HG02870 (cell line): ENCODE results near the gene ZBTB33.
A peak's percentile ranks its signal among the peaks of the same experiment; 100 is the strongest.

Source experiments
- ATAC-seq: cut with Tn5 transposase; IDR thresholded peaks from one replicate; pipeline ENCODE4 v1.9.1; 2021; ENCODE audit warnings: mild to moderate bottlenecking, moderate library complexity; ENCODE audit not compliant: unreplicated experiment

ZBTB33 gene, protein sequence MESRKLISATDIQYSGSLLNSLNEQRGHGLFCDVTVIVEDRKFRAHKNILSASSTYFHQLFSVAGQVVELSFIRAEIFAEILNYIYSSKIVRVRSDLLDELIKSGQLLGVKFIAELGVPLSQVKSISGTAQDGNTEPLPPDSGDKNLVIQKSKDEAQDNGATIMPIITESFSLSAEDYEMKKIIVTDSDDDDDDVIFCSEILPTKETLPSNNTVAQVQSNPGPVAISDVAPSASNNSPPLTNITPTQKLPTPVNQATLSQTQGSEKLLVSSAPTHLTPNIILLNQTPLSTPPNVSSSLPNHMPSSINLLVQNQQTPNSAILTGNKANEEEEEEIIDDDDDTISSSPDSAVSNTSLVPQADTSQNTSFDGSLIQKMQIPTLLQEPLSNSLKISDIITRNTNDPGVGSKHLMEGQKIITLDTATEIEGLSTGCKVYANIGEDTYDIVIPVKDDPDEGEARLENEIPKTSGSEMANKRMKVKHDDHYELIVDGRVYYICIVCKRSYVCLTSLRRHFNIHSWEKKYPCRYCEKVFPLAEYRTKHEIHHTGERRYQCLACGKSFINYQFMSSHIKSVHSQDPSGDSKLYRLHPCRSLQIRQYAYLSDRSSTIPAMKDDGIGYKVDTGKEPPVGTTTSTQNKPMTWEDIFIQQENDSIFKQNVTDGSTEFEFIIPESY

DNA sequence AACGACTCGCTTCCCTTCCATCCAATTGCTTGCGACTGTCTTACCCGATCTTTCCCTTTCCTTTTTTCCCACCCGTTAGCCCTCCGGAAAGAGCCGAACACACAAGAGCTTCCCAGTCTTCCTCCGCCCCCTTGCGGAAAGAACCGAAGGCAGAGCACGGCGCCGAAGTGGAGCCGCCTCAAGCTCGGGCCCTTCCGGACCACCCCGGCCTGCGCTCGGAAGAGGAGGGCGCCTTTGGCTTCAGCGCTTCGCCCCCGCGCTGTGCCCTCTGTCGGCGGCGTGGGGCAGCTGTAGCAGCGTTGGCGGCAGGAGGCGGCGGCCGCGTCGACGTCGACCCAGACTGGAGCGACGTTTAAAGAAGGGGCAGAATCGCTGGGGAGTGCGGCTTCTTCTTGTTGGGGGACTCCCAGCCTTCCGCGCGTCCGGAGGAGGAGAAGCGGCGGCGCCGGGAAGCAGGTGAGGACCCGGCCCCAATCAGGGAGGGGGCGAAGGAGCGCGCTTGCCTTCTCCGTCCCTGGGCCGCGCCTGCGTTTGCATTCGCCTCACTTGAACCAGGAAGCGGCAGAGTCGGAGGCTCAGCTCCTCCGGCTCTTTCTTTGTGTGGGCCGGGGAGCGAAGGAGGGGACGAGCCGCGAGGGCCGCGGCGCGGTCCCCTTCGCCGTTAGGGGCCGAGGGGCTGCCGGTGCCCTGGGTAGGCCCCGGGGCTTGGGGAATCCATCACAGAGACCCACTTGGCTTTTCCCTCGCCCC lies at the start of gene ZBTB33:
Gene ZBTB33 (plus strand): TSS at position 291 of the 750 bp plus-strand sequence. CDS start 2,604 bp downstream, outside the sequence.
- ATAC-seq = peak; percentile 92

DNA sequence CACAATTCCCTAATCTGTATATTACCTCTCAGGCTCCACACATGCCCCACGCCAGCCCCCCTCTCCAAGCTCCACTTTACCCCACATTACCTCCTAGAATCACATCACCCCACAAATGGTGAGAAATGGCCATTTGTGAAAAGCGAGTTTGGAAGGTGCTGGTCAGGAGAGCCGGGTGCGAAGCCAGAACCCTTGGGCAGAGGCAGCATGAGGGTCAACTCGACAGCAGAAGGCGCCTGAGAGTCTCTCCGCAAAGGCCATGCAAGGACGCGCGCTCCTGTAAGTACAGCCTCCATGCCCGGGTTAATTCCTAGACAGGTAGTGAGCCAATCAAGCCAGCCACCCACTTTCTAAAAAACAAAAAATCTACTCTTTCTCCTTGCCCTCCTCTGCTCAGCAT lies 49.8 kb upstream of the ZBTB33 start:
- ATAC-seq = no peak

DNA sequence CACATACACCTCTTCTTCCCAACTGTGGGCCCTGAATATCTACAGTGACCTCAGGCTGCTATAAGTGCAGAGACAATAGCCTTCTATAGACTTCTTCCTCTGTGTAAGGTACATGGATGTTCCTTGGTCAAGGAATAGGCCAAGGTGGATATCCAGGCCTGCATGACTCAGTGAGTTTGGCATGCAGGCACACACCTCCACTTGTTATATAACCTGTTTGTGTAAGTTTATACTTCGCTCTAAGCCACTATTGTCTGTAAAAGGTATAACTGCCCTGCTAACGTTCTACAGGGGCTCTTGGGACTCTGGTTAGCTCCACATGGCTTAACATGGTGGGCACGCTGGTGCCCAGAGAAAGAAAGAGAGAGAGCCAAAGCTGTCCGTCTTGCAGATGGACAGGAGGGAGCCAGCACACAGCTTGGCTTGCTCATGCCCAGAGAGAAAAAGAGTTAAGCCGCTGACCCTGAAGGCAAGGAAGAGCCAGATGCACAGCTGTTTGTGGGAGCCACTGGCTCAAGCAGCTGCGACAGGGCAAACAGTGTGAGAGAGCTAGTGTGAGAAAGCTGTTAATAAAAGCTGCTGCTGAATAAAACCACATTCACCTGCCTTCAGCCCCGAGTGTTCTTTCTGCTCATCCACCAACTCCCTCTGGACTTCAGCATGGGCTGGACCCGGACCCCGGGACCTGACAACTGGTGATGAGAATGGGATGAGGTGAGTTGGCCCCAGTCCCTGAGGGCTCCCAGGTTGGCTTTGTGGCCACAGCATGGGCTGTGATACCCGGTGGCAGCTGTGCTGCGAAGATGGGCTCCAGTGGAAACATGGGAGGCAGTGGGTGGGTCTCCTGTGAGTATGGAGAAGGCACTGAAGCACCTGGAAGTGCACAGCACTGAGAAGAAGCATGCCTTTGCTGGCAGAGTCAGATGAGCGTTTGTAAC lies 44.5 kb upstream of the ZBTB33 start:
- ATAC-seq = no peak

DNA sequence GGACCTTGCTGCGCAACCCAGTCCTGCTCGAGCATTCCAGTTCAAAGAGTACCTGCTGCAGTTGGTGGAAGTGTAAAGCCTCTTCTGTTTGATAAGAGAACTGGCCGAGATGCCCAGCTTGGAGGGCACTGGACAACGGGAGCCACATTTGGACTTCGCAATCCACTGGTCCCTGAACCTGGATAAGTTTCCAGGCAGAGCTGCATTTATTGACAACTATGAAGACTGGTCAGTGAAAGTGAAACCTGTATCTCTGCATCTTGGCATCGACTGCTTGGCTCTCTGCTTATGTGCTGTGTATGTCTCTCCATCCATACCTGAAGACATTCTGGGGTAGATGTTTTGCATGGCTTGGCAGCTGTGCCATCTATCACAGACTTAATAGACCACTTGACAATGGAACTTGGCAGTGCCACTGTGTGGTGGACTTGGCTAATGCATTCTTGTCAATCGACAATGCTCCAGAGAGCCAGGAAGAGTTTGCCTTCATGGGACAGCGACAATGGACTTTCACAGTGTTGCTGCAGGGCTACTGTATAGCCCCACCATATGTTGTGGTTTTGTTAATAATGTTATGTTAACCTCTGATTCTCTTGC lies 43.5 kb upstream of the ZBTB33 start:
- no peak for ATAC-seq

DNA sequence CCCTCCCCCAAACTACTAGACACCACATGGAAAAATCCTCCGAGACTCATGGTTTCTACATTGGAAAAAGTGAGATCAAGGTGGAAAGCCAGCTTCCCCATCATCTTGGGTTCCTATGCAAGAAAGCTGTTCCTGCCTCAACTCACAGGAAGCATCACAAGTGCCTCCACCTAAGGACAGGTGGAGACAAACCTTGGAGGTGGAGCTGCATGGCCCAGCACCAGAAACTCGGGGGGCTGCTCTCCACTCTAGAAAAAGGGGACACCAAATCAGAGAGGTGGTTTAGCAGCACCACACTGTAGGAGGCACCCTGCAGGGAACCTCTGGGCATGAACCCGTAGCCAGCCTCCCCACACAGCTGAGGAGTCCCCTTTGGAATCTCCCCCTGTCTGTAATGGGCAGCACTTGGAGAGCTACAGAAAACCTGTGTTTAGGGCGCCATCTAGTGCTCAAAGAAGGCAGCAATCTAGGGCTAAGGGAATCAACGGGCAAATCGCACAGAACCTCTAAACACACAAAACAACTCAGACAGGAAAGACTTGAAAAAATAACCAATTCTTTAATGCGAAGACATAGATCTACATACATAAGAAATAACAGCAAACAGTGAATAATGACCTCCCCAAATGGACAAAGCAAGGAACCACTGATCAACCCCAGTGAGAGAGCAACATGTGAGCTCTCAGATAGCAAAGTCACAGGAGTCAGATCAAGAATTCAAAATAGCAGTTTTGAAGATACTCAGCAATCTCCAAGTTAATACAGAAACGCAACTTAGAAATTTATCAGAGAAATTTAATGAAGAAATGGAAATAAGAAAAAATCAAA lies 37.0 kb upstream of the ZBTB33 start:
- ATAC-seq = peak; percentile 82

DNA sequence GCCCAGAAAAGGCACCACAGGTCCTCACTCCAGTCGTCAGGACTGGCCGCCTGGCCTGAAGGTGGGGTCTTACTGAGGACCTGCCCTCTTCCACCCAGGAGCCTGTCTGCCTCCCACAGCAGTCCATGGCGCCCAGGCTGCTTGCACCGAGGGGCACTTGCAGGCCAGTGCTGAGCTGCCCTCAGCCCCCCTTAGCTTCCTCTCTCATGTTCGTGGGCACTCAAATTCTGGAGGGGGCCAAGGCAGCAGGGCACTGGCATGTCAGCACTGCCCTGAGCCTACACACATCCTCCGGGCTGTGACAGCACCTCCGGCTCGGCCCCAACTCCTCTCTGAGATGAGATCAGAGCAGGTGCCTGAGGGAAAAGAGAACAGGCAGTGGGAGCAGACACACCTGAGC lies 27.2 kb upstream of the ZBTB33 start:
- ATAC-seq = no peak

DNA sequence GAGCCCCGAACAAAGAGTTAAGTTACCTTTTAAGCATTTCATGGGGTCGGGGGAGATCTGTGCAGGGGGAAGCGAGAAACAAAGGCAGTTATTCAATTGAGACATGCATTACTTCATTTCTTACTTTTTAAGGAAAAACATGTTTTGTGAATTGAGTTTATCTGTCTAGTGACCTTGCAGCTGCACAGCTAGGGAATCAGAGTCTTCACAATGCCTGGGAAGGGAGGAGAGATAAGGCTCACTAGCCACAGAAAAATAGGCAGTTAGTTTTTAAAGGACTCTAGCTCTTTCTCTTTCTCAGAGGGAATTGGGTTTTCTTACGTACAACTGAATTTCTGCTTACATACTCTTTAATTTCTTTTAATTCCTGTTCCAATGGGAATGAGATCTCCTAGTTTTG lies 26.2 kb upstream of the ZBTB33 start:
- no peak for ATAC-seq

DNA sequence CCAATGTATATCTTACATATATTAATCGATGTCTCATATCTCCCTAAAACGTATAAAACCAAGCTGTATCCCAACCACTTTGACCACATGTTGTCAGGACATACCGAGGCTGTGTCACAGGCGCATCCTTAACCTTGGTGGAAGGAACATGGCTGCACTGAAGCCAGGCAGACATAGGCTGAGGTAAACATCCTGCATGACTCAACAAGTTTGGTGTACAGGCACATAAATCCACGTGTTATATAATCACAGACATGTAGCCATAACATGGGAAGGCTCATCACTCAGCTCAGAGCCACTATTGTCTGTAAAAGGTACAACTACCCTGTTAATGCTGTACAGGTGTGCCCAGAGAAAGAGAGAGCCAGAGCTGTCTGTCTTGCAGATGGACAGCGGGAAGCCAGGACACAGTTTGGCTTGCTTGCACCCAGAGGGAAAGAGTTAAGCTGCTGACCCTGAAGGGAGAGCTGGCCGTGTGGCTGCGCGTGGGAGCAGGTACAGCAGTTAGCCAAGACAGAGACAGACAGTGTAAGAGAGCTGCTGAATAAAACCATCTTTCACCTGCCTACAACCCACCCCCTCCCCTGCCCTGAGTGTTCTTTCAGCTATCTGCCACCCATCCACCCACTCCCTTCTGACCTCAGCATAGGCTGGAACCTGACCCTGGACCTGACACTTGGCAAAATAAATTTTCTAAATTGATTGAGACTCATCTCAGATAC lies 22.3 kb upstream of the ZBTB33 start:
- ATAC-seq = no peak

DNA sequence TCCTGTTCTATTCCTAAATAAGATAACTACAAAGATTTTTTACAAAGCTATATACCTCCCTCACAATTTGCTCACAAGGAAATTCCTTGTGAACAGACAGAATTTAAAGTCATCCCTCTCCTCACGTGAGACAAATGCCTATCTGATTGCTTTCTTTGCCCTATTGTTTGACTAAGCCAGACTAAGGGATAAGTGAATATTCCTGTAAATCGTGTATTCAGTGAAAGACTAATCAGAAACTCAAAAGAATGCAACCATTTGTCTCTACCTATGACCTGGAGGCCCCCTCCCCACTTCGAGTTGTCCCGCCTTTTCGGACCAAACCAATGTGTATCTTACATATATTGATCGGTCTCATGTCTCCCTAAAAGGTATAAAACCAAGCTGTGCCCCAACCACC lies 15.3 kb upstream of the ZBTB33 start:
- ATAC-seq = no peak

DNA sequence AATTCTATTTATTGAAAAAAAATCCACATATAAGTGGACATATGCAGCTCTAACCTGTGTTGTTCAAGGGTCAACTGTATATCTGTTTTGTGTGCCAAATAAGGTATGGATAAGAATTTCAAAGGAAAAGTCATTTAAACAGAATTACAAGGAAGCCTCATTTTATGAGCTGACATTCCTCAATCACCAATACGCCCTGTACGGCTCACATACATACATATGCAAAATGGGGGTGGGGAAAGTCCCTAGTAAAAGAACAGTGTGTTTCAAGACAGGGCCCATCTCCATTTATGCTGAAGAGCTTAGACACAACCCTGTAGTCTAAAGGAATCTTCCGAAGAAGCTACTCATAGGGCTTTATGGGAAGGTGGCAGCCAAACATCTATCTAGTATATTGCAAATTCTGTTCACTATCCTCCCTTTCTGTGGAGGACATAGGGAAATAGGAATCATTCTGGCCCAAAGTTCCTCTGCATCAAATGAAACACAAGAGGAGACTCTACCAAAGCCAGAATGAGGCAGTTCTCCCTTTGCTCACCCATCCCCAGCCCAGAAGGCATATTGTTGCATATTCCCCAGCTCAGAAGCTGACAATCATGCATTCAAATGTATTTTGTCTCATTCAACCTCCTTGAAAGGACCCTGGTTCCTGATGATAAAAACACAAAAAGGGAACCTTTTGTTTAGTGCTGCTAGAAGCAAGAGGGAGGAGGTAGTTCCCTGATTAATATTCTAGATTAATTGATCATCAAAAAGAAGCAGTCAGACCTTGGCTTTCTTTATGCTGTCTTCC lies 13.7 kb upstream of the ZBTB33 start:
- no peak for ATAC-seq

DNA sequence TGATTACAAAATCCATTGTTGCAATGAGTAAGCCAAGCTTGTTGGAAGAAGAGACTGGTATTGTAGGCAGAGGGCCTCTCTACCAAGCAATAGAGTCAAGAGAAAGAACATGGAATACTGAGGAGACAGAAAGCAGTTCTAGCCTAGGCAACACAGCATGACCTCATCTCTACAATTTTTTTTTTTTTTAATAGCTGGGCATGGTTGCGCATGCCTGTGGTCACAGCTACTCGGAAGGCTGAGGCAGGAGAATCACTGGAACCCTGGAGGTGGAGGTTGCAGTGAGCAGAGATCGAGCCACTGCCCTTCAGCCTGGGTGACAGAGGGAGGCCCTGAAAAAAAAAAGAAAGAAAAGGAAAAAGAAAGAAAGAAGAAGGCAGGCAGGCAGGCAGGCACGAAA lies 11.7 kb upstream of the ZBTB33 start:
- ATAC-seq = no peak

DNA sequence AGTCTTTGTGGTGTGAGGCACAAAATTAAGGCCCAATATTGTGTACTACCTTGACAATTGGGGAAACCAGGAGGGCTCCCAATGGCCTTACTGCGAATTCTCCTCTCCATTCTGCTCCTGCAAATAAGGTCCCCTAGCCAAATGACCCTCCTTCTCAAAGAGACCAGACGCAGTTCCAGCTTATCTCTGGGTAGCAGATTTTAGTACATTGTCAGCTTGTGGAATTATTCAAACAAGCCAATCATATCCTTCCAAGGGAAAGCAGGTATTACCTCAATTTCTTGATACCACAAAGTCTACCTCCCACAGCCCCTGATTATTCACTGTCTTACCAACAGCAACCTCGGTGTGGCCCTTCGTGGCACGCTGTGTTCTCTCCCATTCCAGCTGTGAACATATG lies 7.8 kb upstream of the ZBTB33 start:
- ATAC-seq = no peak

DNA sequence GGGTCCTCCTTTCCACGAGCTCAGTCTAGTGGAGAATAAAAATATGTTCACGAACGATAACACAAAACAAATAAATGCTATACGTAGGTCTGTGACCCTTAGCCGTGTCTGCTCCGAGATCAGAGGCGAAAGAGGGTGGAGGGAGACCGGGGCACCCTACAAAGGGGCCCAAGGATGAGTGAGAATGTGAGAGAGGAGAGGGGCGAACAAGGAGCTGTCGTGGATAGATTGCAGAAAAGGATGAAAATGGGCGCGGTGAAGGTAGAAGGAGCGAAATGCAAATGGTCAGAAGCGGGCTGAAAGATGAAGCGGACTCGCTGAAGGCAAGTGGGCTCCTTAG lies 6.2 kb upstream of the ZBTB33 start:
- no peak for ATAC-seq

DNA sequence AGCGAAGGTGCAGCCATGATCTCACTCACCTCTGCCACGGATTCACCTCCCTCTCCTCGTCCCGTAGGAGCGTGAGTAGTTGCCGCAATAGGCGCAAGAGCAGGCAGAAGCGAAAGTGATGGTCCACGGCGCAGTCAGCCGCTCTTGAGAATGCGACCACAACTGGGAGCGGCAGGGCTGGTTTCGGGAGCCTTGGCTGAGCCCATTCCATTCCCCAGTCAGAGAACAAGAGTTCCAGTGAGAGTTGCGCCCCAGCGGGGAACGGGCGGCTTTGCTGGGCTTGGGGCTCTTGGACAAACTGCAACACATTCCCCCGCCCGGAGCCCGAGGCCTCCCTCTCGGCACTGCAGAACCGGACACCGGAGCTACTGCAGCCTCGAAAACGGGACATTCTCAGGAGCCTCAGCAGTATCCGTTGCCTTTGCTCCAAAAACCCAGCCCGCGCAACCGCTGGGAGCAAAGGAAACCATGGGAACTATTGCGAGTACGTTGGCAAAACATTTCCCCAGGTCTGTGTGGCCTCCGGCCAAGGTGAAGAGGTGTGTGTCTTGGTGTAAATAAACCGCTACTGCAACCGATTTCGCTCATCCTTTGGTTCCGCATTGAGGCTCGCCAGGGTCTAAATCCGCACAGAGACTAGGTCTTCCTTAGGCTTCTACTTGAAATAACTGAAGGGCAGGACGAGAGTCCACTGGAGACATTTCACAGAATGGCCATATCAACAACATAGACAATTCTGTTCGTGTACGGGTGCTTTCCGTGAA lies 5.7 kb upstream of the ZBTB33 start:
- ATAC-seq = peak; percentile 77

DNA sequence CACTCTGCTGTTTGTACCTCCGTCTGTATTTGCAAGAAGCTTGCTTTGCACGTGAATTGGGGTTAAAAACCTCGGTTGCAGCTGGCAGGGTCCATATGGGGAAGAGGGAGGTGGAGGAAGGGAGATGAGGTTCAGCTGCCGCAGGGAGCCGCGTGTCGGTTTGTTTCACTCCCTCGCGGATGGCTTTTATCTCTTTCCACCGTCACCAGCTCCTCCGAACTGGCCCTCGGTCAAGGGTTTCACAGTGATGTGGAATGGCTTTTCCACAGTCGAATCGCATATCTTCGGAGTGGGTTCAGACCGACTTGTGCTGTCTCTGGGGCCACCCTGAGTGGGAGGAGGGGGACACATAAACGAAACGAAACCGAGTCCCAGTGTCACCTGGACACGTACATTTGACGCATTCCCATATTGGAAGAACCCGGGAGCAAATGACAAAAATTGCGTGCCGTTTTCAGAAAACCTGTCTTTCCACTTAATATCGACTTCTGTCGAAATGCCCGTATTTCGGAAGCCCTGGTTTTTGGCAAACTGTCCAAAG lies 929 bp downstream of the ZBTB33 start:
- ATAC-seq = no peak

DNA sequence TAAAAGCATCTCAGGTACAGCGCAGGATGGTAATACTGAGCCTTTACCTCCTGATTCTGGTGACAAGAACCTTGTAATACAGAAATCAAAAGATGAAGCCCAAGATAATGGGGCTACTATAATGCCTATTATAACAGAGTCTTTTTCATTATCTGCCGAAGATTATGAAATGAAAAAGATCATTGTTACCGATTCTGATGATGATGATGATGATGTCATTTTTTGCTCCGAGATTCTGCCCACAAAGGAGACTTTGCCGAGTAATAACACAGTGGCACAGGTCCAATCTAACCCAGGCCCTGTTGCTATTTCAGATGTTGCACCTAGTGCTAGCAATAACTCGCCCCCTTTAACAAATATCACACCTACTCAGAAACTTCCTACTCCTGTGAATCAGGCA lies 3.2 kb downstream of the ZBTB33 start:
- ATAC-seq = no peak

DNA sequence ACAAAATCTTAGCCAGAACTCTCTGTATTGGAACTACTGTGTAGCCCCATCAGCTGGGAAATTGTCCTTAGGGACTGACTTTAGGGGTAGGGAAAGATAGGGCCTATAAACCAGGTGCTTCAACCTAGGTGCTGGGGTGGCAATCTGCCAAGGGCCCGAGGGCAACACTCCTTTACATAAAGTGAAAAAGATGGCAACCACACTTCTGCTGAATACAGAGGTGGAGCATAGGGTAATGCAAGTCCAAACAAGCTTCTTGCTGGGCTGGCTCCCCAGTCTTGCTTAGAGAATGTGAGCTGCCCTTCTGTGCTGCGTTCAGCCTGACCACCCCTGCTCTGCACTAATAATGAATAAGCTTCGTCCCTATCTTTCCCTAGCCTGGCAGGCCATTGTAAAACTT lies 9.8 kb downstream of the ZBTB33 start:
- no peak for ATAC-seq
